ENCODE measurements around the gene TMC5.

TMC5 gene

DNA sequence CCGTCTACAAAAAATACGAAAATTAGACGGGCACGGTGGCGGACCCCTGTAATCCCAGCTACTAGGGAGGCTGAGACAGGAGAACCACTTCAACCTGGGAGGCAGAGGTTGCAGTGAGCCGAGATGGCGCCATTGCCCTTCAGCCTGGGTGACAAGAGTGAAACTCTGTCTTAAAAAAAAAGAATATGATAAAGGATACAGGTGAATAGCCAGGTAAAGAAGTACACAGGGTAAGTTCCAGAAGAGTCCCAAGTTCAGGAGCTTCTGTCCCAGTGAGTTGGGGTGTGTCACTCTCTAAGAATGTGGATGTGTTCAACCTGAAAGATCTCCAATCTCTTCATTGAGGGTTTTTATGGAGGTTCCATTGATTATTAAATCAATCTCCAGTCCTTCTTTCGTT lies 6.8 kb downstream of the TMC5 start:
- H3K27me3 ChIP-seq (replicated peaks; ENCODE audit: control insufficient read depth, insufficient read depth, low read length, poor library complexity, severe bottlenecking) = no peaks in the 10 kb centered on the region
- no peak for DNase-seq
- H3K27ac ChIP-seq (ENCODE audit: insufficient read depth, low read length, poor library complexity, severe bottlenecking) = no peak overlapping the region
- no peaks in the 10 kb centered on the region for H3K9me3 ChIP-seq (ENCODE audit: control insufficient read depth, low read length)
- no peaks in the 10 kb centered on the region for H3K36me3 ChIP-seq (ENCODE audit: control insufficient read depth, insufficient read depth, low read length)
- H3K4me3 ChIP-seq (ENCODE audit: insufficient read depth, low read depth, low read length, poor library complexity, severe bottlenecking) = no peak overlapping the region
- no peaks in the 10 kb centered on the region for H3K4me1 ChIP-seq (ENCODE audit: control insufficient read depth, insufficient read depth, low read length, poor library complexity, severe bottlenecking)

DNA sequence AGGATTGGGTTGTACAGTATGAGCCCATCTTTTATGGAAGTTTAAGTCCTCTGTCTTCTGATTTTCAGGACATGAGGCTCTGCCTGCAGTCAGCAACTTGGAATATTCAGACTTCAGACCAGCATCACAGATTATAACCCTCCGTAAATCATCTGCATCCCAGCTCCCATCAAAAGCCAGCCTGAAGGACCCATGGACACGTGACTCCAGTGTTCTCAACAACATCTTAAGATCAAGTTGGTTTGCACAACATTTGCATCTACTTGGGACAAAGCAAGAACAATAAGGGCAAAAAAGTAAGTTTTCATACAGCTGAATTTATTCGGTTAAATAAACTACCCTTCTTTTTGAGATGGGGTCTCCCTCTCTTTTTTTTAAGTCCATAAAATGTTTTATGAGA lies 12.7 kb downstream of the TMC5 start:
- DNase-seq = no peak
- no peak overlapping the region for H3K4me3 ChIP-seq (ENCODE audit: insufficient read depth, low read depth, low read length, poor library complexity, severe bottlenecking)
- no peaks in the 10 kb centered on the region for H3K9me3 ChIP-seq (ENCODE audit: control insufficient read depth, low read length)
- H3K27me3 ChIP-seq (replicated peaks; ENCODE audit: control insufficient read depth, insufficient read depth, low read length, poor library complexity, severe bottlenecking) = no peaks in the 10 kb centered on the region
- H3K36me3 ChIP-seq (ENCODE audit: control insufficient read depth, insufficient read depth, low read length) = no peaks in the 10 kb centered on the region
- no peaks in the 10 kb centered on the region for H3K4me1 ChIP-seq (ENCODE audit: control insufficient read depth, insufficient read depth, low read length, poor library complexity, severe bottlenecking)
- H3K27ac ChIP-seq (ENCODE audit: insufficient read depth, low read length, poor library complexity, severe bottlenecking) = no peak overlapping the region

DNA sequence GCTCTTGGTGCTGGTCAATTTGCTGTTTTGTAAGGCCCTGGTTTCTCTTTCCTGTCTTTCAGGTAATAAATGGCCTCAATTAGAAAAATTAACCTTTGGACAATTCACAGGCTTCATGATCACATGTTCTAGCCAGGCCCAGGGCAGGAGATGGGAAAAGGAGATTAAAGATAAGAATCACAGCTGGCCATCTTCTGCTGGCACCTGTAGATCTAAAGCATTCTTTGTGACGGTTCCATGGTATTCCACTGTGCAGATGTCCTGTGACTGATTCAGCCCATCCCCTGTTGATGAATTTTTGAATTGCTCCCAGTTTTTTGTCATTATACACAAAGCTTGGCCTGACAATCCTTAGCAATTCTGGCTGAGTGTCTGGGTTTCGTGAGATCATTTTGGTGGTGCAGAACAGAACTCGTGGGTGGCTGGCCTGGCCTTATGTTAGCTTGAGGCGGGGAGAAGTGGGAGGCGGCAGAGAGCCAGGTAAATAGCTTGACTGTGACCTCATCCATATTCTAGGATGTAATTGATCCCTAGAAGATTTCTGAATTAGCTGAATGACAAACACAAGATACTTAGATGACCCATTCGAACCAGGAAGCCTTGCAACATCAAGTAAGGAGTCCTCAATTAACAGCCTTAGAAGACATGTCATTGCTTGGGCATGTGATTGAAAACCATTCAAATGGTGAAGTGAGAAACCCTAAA lies 14.1 kb downstream of the TMC5 start:
- H3K27me3 ChIP-seq (replicated peaks; ENCODE audit: control insufficient read depth, insufficient read depth, low read length, poor library complexity, severe bottlenecking) = no peaks in the 10 kb centered on the region
- no peak overlapping the region for H3K4me3 ChIP-seq (ENCODE audit: insufficient read depth, low read depth, low read length, poor library complexity, severe bottlenecking)
- no peaks in the 10 kb centered on the region for H3K4me1 ChIP-seq (ENCODE audit: control insufficient read depth, insufficient read depth, low read length, poor library complexity, severe bottlenecking)
- no peak overlapping the region for H3K27ac ChIP-seq (ENCODE audit: insufficient read depth, low read length, poor library complexity, severe bottlenecking)
- no peaks in the 10 kb centered on the region for H3K9me3 ChIP-seq (ENCODE audit: control insufficient read depth, low read length)
- H3K36me3 ChIP-seq (ENCODE audit: control insufficient read depth, insufficient read depth, low read length) = no peaks in the 10 kb centered on the region
- DNase-seq = no peak

DNA sequence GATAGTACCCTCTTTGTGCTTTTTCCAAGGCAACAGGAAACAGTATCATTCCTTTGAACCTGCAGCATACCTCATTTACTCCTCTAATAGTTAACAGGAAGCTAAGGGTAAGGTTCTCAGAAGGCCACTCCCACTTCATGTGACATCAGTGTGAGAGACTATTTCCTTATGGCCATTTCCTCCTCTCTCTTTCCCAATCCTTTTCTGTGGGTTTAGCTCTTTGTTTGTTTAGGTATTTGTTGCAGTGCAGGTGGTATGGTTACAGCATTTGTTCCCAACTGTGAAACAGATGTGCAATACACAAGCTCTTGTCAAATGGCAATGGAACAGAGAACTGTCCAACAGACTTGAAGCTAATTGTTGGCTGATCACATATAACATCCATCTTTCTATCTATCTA lies 14.7 kb downstream of the TMC5 start:
- Histone ChIP-seq H3K27me3 (replicated peaks; ENCODE audit: control insufficient read depth, insufficient read depth, low read length, poor library complexity, severe bottlenecking) (no peaks in the 10 kb centered on the region), H3K4me3 (ENCODE audit: insufficient read depth, low read depth, low read length, poor library complexity, severe bottlenecking) (no peak overlapping the region), H3K9me3 (ENCODE audit: control insufficient read depth, low read length) (no peaks in the 10 kb centered on the region), H3K36me3 (ENCODE audit: control insufficient read depth, insufficient read depth, low read length) (no peaks in the 10 kb centered on the region), H3K27ac (ENCODE audit: insufficient read depth, low read length, poor library complexity, severe bottlenecking) (no peak overlapping the region), H3K4me1 (ENCODE audit: control insufficient read depth, insufficient read depth, low read length, poor library complexity, severe bottlenecking) (no peaks in the 10 kb centered on the region)
- DNase-seq = no peak

DNA sequence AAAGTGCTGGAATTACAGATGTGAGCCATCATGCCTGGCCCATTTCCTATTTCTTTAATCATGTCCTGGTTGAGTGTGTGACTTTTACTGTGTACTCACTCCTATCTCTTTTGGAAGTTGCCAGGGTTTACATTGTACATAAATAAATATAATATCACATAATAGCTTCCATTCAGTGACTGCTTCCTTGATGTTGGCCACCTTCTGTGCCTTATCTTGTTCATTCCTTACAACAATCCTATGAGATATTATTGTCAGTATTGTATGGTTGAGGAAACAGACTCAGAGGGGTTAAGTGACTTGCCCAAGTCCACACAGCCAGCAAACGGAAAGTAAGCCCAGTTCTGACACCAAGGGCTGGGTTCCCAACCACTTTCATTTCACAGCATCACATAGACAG lies 16.9 kb downstream of the TMC5 start:
- DNase-seq = no peak
- no peaks in the 10 kb centered on the region for H3K27me3 ChIP-seq (replicated peaks; ENCODE audit: control insufficient read depth, insufficient read depth, low read length, poor library complexity, severe bottlenecking)
- no peaks in the 10 kb centered on the region for H3K36me3 ChIP-seq (ENCODE audit: control insufficient read depth, insufficient read depth, low read length)
- H3K4me1 ChIP-seq (ENCODE audit: control insufficient read depth, insufficient read depth, low read length, poor library complexity, severe bottlenecking) = no peaks in the 10 kb centered on the region
- H3K9me3 ChIP-seq (ENCODE audit: control insufficient read depth, low read length) = no peaks in the 10 kb centered on the region
- H3K27ac ChIP-seq (ENCODE audit: insufficient read depth, low read length, poor library complexity, severe bottlenecking) = no peak overlapping the region
- no peak overlapping the region for H3K4me3 ChIP-seq (ENCODE audit: insufficient read depth, low read depth, low read length, poor library complexity, severe bottlenecking)

DNA sequence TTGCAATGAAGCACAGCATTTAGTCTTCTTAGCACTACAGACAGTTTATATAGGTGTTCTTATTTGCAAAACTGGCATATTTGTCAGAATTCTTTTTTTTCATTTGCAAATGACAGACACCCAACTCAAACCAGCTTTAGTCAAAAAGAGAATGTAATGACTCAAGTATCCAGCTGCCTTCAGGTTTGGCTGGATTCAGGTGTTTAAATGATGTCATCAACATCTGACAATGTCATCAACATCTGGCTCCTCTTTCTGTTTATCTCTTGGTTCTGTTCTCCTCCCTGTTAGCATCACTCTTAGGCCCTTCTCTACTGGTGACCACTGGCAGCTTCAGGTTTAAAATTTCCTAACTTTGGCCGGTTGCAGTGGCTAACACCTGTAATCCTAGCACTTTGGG lies 18.9 kb downstream of the TMC5 start:
- no peak overlapping the region for H3K27ac ChIP-seq (ENCODE audit: insufficient read depth, low read length, poor library complexity, severe bottlenecking)
- H3K4me1 ChIP-seq (ENCODE audit: control insufficient read depth, insufficient read depth, low read length, poor library complexity, severe bottlenecking) = no peaks in the 10 kb centered on the region
- no peaks in the 10 kb centered on the region for H3K9me3 ChIP-seq (ENCODE audit: control insufficient read depth, low read length)
- no peaks in the 10 kb centered on the region for H3K27me3 ChIP-seq (replicated peaks; ENCODE audit: control insufficient read depth, insufficient read depth, low read length, poor library complexity, severe bottlenecking)
- H3K36me3 ChIP-seq (ENCODE audit: control insufficient read depth, insufficient read depth, low read length) = no peaks in the 10 kb centered on the region
- DNase-seq = no peak
- no peak overlapping the region for H3K4me3 ChIP-seq (ENCODE audit: insufficient read depth, low read depth, low read length, poor library complexity, severe bottlenecking)

DNA sequence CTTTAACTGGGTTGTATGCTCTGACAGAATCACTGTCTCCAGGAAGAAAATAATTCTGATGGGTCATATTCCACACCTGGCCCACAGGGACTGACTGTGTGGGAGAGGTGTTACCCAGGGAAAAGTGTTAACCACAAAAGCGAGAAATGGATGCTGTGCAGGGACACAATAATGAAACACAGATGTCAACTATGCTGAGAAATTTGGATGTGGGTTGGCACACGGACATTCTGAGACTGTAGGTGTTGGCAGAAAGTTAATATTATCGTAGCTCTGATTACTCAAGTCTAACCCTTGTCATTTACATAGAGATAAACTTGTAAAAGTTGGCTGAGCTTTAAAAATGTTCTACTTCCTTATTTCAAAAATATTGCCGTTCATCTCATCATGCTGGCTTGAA lies 19.6 kb downstream of the TMC5 start:
- no peaks in the 10 kb centered on the region for H3K36me3 ChIP-seq (ENCODE audit: control insufficient read depth, insufficient read depth, low read length)
- no peaks in the 10 kb centered on the region for H3K9me3 ChIP-seq (ENCODE audit: control insufficient read depth, low read length)
- H3K4me3 ChIP-seq (ENCODE audit: insufficient read depth, low read depth, low read length, poor library complexity, severe bottlenecking) = no peak overlapping the region
- H3K27ac ChIP-seq (ENCODE audit: insufficient read depth, low read length, poor library complexity, severe bottlenecking) = no peak overlapping the region
- H3K27me3 ChIP-seq (replicated peaks; ENCODE audit: control insufficient read depth, insufficient read depth, low read length, poor library complexity, severe bottlenecking) = no peaks in the 10 kb centered on the region
- no peaks in the 10 kb centered on the region for H3K4me1 ChIP-seq (ENCODE audit: control insufficient read depth, insufficient read depth, low read length, poor library complexity, severe bottlenecking)
- DNase-seq = no peak

DNA sequence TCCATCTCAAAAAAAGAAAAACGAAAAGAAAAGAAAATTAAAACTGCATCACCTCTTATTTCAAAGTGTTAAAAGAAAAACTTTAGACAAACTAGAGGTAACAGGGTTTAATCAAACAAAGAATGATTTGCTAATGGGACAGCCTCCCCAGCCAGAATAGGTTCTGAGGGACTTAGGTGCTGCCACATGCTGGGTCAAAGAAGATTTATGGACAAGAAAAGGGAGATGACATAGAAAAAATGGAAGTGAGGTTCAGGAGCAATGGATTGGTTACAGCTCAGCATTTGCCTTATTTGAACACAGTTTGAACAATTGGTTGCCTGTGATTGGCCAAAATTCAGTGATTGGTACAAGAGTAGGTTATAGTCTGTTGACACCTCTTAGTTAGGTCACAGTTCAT lies 21.1 kb downstream of the TMC5 start:
- no peaks in the 10 kb centered on the region for H3K36me3 ChIP-seq (ENCODE audit: control insufficient read depth, insufficient read depth, low read length)
- H3K27me3 ChIP-seq (replicated peaks; ENCODE audit: control insufficient read depth, insufficient read depth, low read length, poor library complexity, severe bottlenecking) = no peaks in the 10 kb centered on the region
- no peaks in the 10 kb centered on the region for H3K4me1 ChIP-seq (ENCODE audit: control insufficient read depth, insufficient read depth, low read length, poor library complexity, severe bottlenecking)

DNA sequence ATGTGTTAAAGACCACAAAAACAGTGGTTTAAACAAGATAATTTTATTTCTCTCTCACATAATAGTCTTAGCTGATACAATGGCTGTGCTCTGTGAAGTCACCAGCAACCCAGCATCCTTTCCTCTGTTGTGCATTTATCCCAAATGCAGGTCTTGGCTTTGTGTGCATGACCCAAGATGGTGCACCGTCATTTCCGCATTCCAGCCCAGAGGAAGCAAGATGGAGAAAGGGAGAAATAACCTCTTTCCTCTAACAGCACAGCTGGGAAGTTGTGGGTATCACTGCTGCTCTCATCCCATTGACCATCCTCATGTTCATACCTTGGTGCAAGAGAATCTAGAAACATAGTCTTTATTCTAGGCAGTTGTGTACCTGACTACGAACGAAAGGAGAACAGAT lies 21.8 kb downstream of the TMC5 start:
- no peak for DNase-seq
- H3K9me3 ChIP-seq (ENCODE audit: control insufficient read depth, low read length) = no peaks in the 10 kb centered on the region
- H3K27me3 ChIP-seq (replicated peaks; ENCODE audit: control insufficient read depth, insufficient read depth, low read length, poor library complexity, severe bottlenecking) = no peaks in the 10 kb centered on the region
- H3K4me3 ChIP-seq (ENCODE audit: insufficient read depth, low read depth, low read length, poor library complexity, severe bottlenecking) = no peak overlapping the region
- H3K27ac ChIP-seq (ENCODE audit: insufficient read depth, low read length, poor library complexity, severe bottlenecking) = no peak overlapping the region
- H3K4me1 ChIP-seq (ENCODE audit: control insufficient read depth, insufficient read depth, low read length, poor library complexity, severe bottlenecking) = no peaks in the 10 kb centered on the region
- H3K36me3 ChIP-seq (ENCODE audit: control insufficient read depth, insufficient read depth, low read length) = no peaks in the 10 kb centered on the region

More for the DNA sequence above, 21.1 kb downstream of the TMC5 start:
- Histone ChIP-seq H3K4me3 (ENCODE audit: insufficient read depth, low read depth, low read length, poor library complexity, severe bottlenecking) (no peak overlapping the region), H3K9me3 (ENCODE audit: control insufficient read depth, low read length) (no peaks in the 10 kb centered on the region), H3K27ac (ENCODE audit: insufficient read depth, low read length, poor library complexity, severe bottlenecking) (no peak overlapping the region)
- no peak for DNase-seq

DNA sequence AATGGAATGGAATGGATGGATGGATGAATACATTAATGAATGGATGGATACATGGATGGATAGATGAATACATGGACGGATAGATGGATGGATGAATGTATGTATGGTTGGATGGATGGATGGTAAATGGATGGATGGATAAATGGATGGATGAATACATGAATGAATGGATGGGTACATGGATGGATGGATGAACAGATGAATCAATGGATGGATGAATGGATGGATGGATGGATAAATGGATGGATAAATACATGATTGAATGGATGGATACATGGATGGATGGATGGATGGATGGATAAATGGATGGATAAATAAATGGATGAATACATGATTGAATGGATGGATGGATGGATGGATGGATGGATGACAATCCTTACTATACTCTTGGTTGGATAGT lies 26.0 kb downstream of the TMC5 start:
- Histone ChIP-seq H3K9me3 (ENCODE audit: control insufficient read depth, low read length) (no peaks in the 10 kb centered on the region), H3K27me3 (replicated peaks; ENCODE audit: control insufficient read depth, insufficient read depth, low read length, poor library complexity, severe bottlenecking) (no peaks in the 10 kb centered on the region), H3K36me3 (ENCODE audit: control insufficient read depth, insufficient read depth, low read length) (no peaks in the 10 kb centered on the region), H3K27ac (ENCODE audit: insufficient read depth, low read length, poor library complexity, severe bottlenecking) (no peak overlapping the region), H3K4me1 (ENCODE audit: control insufficient read depth, insufficient read depth, low read length, poor library complexity, severe bottlenecking) (no peaks in the 10 kb centered on the region), H3K4me3 (ENCODE audit: insufficient read depth, low read depth, low read length, poor library complexity, severe bottlenecking) (no peak overlapping the region)
- DNase-seq = no peak

Data from effector memory CD4-positive, alpha-beta T cell (primary cell).